ENCODE results near the gene ADGRD1.

The ADGRD1 gene

DNA sequence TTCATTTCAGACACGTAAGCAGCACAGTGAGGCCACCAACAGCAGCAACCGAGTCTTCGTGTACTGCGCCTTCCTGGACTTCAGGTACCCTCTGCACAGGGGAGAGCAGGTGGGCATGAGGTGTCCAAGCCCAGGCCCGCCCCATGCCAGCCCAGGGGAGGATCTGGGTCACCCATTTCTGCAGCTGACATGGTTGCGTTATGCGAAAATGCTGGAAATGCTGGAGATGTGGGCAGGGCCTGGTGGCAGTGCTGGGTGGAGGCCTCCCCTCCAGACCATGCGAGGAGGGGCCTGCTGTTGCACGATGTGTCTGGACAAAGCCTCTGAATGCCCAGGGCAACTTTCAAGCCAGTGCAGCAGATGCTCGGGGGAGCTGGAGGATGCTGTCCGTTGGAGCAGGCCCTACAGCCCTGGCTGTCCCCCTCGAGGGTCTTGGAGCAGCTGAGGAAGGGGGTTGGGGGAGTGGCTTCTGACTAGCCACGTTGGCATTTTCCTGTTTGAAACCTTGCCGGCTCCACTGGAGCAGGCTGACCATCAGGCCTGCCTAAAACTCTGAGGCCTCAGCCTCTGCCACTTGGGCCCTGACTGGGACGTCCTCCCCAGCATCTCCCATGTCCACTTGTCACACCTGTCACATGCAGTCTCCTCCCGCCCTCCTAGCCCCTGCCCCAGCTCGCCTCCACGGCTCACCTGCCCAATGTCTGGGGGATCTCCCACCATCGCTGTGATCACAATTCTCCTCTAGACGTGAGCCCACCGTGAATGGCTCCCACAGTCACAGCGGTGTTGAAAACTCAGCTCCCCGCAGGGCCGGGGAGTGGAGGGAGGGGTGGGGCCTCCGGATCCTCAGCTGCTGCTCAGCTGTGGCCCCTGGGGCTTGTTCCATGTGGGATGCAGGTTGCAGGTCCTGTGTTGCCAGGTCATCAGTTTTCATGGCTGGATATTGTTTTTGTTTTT lies 123.4 kb downstream of the ADGRD1 start:
- no peak for DNase-seq
- H3K36me3 Mint-ChIP-seq: no peaks in the 10 kb centered on the region
- no peak overlapping the region for H3K27ac Mint-ChIP-seq
- no peaks in the 10 kb centered on the region for H3K4me1 Mint-ChIP-seq
- H3K9me3 Mint-ChIP-seq: no peaks in the 10 kb centered on the region
- no peak overlapping the region for H3K4me3 Mint-ChIP-seq
- H3K27me3 Mint-ChIP-seq: no peaks in the 10 kb centered on the region
- CTCF ChIA-PET: no interaction called here

GRCh38 chr12:131077931-131078391 lies 124.3 kb downstream of the ADGRD1 start:
- H3K4me1 Mint-ChIP-seq: no peaks in the 10 kb centered on the region
- H3K27ac Mint-ChIP-seq: no peak overlapping the region
- H3K36me3 Mint-ChIP-seq: no peaks in the 10 kb centered on the region
- CTCF ChIA-PET: no interaction called here
- H3K4me3 Mint-ChIP-seq: no peak overlapping the region
- H3K9me3 Mint-ChIP-seq: no peaks in the 10 kb centered on the region
- no peaks in the 10 kb centered on the region for H3K27me3 Mint-ChIP-seq
- DNase-seq: no peak

- Mint-ChIP-seq H3K4me1 (no peaks in the 10 kb centered on the region), H3K9me3 (no peaks in the 10 kb centered on the region), H3K27ac (no peak overlapping the region), H3K4me3 (no peak overlapping the region), H3K36me3 (no peaks in the 10 kb centered on the region), H3K27me3 (no peaks in the 10 kb centered on the region)
- no peak for DNase-seq
- CTCF ChIA-PET: interaction anchor here (1.0 kb wide), 1 partner anchor 22 kb away, joined by 3 read pairs; no protein-coding TSS in a partner anchor
These were observed 128.8 kb downstream of the ADGRD1 start for GRCh38 chr12:131082290-131083194.

DNA sequence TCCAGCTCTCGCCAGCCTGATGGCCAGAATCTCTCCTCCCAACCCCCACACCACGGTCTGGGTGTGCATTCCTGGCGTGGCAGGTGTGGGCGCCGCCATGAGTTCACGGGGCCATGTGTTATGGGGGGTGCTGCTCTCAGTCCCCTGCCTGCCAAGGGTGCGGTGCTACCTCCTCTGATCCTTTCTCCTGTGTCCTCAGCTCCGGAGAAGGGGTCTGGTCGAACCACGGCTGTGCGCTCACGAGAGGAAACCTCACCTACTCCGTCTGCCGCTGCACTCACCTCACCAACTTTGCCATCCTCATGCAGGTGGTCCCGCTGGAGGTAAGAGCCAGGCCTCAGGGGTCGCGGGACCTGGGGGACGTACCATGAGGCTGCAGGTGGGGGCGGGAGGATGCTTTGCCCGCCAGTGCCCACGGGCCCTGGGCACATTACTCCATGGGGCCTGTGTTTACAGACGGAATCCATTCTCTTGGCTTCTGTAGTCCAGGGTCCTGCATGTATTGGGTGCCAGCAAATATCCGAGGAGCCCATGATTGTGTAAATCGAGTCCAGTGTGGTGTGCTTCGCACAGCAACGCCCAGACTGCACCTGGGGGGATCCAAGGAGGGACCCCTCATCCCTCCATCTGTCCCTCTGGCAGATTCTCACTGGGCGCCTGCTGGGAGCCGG lies 130.8 kb downstream of the ADGRD1 start:
- CTCF ChIA-PET: no interaction called here
- no peak for DNase-seq
- H3K27ac Mint-ChIP-seq: no peak overlapping the region
- H3K9me3 Mint-ChIP-seq: no peaks in the 10 kb centered on the region
- H3K4me1 Mint-ChIP-seq: no peaks in the 10 kb centered on the region
- no peaks in the 10 kb centered on the region for H3K36me3 Mint-ChIP-seq
- H3K27me3 Mint-ChIP-seq: no peaks in the 10 kb centered on the region
- H3K4me3 Mint-ChIP-seq: no peak overlapping the region

DNA sequence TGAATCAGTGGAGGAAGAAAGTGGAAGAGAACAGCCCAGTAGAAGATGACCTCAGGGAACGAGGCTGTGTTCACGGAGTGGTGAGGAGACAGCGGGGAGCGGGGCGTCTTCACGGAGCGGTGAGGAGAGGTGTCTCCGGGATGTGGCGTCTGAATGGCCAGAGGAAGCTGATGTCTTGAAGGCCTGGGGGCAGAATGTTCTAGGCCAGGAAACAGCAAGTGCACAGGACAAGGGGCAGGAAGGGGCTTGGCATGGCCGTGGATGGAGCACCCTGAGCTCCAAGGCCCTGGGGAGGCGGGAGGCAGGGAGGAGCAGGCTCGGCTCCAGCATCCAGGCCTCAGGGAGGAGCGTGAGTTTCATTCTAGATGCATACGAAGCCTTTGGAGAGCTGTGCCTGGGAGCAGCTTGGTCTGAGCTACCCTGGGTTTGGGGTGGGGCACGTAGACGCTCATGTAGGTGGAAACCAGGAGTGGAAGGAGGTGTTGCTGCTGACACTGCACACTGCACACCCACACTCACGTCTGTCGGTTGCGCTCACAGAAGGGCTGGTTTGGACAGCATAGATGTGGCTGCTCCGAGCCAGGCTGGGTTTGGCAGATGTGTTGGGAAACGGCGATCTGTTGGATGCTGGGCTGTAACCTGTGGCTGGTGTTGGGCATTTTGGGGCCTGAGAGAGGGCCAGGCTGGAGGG lies 131.6 kb downstream of the ADGRD1 start:
- Mint-ChIP-seq H3K4me1 (no peaks in the 10 kb centered on the region), H3K27ac (no peak overlapping the region), H3K36me3 (no peaks in the 10 kb centered on the region), H3K4me3 (no peak overlapping the region), H3K27me3 (no peaks in the 10 kb centered on the region), H3K9me3 (no peaks in the 10 kb centered on the region)
- DNase-seq: no peak
- CTCF ChIA-PET: no interaction called here

GRCh38 chr12:131085816-131086591 lies 132.3 kb downstream of the ADGRD1 start:
- H3K27ac Mint-ChIP-seq: no peak overlapping the region
- peaks cover 3% of the 10 kb centered on the region for H3K27me3 Mint-ChIP-seq
- no peak for DNase-seq
- no peak overlapping the region for H3K4me3 Mint-ChIP-seq
- no peaks in the 10 kb centered on the region for H3K9me3 Mint-ChIP-seq
- H3K36me3 Mint-ChIP-seq: no peaks in the 10 kb centered on the region
- no peaks in the 10 kb centered on the region for H3K4me1 Mint-ChIP-seq
- CTCF ChIA-PET: no interaction called here

GRCh38 chr12:131087302-131087818 lies 133.7 kb downstream of the ADGRD1 start:
- Mint-ChIP-seq H3K27me3 (peaks cover 3% of the 10 kb centered on the region), H3K4me3 (no peak overlapping the region)

GRCh38 chr12:131087991-131088700 lies 134.4 kb downstream of the ADGRD1 start:
- CTCF ChIA-PET: no interaction called here
- Mint-ChIP-seq H3K4me1 (no peaks in the 10 kb centered on the region), H3K36me3 (no peaks in the 10 kb centered on the region), H3K27ac (no peak overlapping the region), H3K4me3 (no peak overlapping the region), H3K27me3 (peaks cover 3% of the 10 kb centered on the region), H3K9me3 (no peaks in the 10 kb centered on the region)
- DNase-seq: no peak

More at GRCh38 chr12:131087302-131087818, 133.7 kb downstream of the ADGRD1 start:
- DNase-seq: no peak
- Mint-ChIP-seq H3K4me1 (no peaks in the 10 kb centered on the region), H3K27ac (no peak overlapping the region), H3K36me3 (no peaks in the 10 kb centered on the region), H3K9me3 (no peaks in the 10 kb centered on the region)
- CTCF ChIA-PET: no interaction called here

- H3K27me3 Mint-ChIP-seq: peaks cover 3% of the 10 kb centered on the region
- no peak overlapping the region for H3K4me3 Mint-ChIP-seq
- no peaks in the 10 kb centered on the region for H3K36me3 Mint-ChIP-seq
- no peaks in the 10 kb centered on the region for H3K9me3 Mint-ChIP-seq
- DNase-seq: no peak
- H3K27ac Mint-ChIP-seq: no peak overlapping the region
- CTCF ChIA-PET: no interaction called here
- no peaks in the 10 kb centered on the region for H3K4me1 Mint-ChIP-seq
These were observed 135.2 kb downstream of the ADGRD1 start for GRCh38 chr12:131088701-131089530.

- H3K27me3 Mint-ChIP-seq: peaks cover 3% of the 10 kb centered on the region
- no peak for DNase-seq
These were observed 136.0 kb downstream of the ADGRD1 start for GRCh38 chr12:131089531-131090273.

More at GRCh38 chr12:131089531-131090273, 136.0 kb downstream of the ADGRD1 start:
- Mint-ChIP-seq H3K27ac (no peak overlapping the region), H3K36me3 (no peaks in the 10 kb centered on the region), H3K4me3 (no peak overlapping the region), H3K9me3 (no peaks in the 10 kb centered on the region), H3K4me1 (no peaks in the 10 kb centered on the region)
- CTCF ChIA-PET: no interaction called here
